Breast epithelium (tissue), 4 donors: Measurements from ENCODE around the gene AMBP. TPM values are rescaled to one million over a fixed set of nuclear protein-coding genes. Genes with fewer than 3 reads are reported as not detected.

Source experiments
- DNase-seq, 2 donors: peaks; one replicate each; pipeline ENCODE4 v3.0.0-alpha.2; 2019; ENCODE audit warnings: low spot score in 2 of 2
- H3K27ac ChIP-seq, 2 donors: fragments of 200-600 bp; sonication (generic) in 1 of 2; one replicate each; pipeline ENCODE4 v1.5.1; 2016 to 2019; ENCODE audit warnings: mild to moderate bottlenecking in 1 of 2
- H3K27me3 ChIP-seq, 2 donors: fragments of 200-600 bp; sonication (generic) in 1 of 2; one replicate each; pipeline versions ENCODE4 v1.5.1 to v1.6.0; 2017 to 2019; ENCODE audit warnings: control low read depth in 1 of 2, mild to moderate bottlenecking in 1 of 2
- H3K36me3 ChIP-seq: fragments of 200-600 bp; one replicate; pipeline ENCODE4 v1.5.1; 2019
- H3K4me1 ChIP-seq, 2 donors: fragments of 200-600 bp; sonication (generic); one replicate each; pipeline ENCODE4 v1.5.1; 2016 to 2019; ENCODE audit warnings: control low read depth in 1 of 2
- H3K4me3 ChIP-seq, 3 donors: fragments of 200-600 bp; sonication (generic); 1 replicate in 2 of 3; 2 replicates in 1 of 3; pipeline ENCODE4 v1.5.1; 2016 to 2019; ENCODE audit warnings: mild to moderate bottlenecking in 3 of 3, moderate library complexity in 2 of 3
- H3K9me3 ChIP-seq, 2 donors: fragments of 200-600 bp; sonication (generic) in 1 of 2; one replicate each; pipeline ENCODE4 v1.5.1; 2016 to 2019; ENCODE audit warnings: control low read depth in 1 of 2
- POLR2A ChIP-seq: fragments of 450-650 bp; IDR thresholded peaks from one replicate; pipeline ENCODE4 v1.6.1; 2016; ENCODE audit warnings: antibody characterized with exemption, mild to moderate bottlenecking, moderate library complexity
- POLR2AphosphoS5 ChIP-seq, 3 donors: sonication (generic); formaldehyde crosslinking; IDR thresholded peaks; one replicate each; pipeline ENCODE4 v1.6.1; 2017; ENCODE audit warnings: antibody characterized with exemption in 3 of 3
- intact Hi-C: fragments of 100-400 bp; cut with DNase I; formaldehyde crosslinking; loops from one replicate; pipeline ENCODE4 v1.15.1; 2023; ENCODE audit warnings: low total_unique reads
- total RNA-seq, 3 donors: library from RNA; depleted of rRNA; stranded (reverse); fragments of >200 nt; gene quantifications; one replicate each; pipeline ENCODE4 v1.1.0, GENCODE V29; 2016
- TF ChIP-seq, protein P1 (sequence below), 3 donors: fragments of 450-650 bp; IDR thresholded peaks; one replicate each; pipeline ENCODE4 v1.5.1; 2016 to 2017; ENCODE audit warnings: antibody characterized with exemption in 3 of 3, mild to moderate bottlenecking in 3 of 3, moderate library complexity in 3 of 3

The AMBP gene
- under 1 TPM in 1 of 3 donors, not detected in 2; 0.66 TPM for total RNA-seq

DNA sequence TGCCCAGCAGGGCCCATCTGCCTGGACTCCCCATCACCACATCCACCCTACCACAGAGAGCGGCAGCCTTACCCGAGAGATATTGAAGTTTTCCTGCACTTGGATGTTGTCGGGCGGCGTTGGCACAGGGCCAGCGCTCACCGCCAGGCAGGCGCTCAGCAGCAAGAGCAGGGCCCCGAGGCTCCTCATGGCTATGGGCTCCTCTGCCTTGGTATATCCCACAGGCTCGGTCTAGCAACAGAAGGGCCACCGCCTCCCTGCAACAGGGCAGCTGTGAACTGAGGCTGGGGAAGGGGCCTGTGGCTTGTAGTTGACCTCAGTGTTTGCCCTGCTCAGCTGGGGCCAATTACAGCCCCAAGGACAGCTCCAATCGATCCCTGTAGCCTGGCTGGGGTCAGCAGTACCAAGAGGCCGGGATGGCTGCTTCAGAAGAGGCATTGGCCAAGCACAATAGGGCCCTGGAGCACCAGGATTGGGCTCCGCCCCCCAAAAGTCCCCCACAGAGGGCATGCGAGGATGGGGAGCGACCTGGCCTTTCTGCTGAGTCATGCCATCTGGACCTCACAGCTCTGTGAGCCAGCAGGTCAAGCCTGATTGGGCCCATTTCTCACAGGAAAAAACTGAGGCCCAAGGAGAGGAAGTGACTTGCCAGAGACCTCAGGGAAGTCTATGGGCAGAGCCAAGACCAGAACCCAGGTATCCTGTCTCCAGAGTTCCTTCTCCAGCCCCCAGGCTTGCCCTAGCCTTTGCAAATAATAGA, at the start of gene AMBP:
Gene AMBP, minus strand, starts transcription at position 280 of the 760 bp plus-strand sequence. Its CDS starts 91 bp downstream, at position 189.
- no peak for DNase-seq
- intact Hi-C loops: no loop called here
- TF ChIP-seq POLR2AphosphoS5 (IDR thresholded peaks at IDR 0.05) (no peak), POLR2A (no peak)
- TF ChIP-seq, protein P1, sequence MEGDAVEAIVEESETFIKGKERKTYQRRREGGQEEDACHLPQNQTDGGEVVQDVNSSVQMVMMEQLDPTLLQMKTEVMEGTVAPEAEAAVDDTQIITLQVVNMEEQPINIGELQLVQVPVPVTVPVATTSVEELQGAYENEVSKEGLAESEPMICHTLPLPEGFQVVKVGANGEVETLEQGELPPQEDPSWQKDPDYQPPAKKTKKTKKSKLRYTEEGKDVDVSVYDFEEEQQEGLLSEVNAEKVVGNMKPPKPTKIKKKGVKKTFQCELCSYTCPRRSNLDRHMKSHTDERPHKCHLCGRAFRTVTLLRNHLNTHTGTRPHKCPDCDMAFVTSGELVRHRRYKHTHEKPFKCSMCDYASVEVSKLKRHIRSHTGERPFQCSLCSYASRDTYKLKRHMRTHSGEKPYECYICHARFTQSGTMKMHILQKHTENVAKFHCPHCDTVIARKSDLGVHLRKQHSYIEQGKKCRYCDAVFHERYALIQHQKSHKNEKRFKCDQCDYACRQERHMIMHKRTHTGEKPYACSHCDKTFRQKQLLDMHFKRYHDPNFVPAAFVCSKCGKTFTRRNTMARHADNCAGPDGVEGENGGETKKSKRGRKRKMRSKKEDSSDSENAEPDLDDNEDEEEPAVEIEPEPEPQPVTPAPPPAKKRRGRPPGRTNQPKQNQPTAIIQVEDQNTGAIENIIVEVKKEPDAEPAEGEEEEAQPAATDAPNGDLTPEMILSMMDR (IDR thresholded peaks at IDR 0.05): no peak

DNA sequence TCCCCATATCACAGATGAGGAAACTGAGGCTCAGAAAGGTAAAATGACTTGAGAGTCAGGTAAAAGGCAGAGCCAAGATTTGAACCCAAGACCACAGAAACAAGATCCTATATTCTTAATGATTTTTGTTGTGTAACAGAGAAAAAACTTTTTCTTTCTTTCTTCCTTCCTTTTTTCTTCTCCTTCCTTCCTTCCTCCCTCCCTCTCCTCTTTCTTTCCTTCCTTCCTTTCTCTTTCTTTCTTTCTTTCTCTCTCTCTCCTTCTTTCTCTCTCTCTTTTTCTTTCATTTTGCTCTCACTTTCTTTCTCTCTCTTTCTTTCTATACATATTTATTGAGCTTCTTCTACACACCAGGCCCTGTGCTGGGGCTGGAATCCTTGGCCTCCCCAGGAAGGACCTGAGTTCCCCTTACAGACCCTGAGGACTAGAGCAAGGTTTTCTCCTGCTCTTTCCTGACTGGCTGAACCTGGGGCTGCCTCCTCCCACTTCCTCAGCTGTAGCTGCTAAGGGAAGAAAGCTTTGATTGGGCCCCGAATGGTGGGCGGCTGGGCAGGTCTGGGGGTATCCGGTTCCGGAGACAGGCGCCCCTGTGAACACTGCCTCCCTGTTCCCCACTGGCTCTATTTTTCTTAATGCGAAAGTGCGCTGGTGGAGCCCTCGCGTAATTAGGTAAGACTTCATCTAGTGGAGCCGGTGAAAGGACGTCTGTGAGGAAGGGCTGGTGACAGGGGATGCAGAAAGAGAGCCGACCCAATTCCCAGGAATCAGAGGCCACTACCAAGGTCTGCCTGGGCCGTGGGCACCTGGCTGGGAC, 48.4 kb upstream of the AMBP start:
- Histone ChIP-seq H3K4me3 (no peak overlapping the region), H3K27me3 (no peaks in the 10 kb centered on the region), H3K4me1 (no peaks in the 10 kb centered on the region), H3K27ac (no peak overlapping the region), H3K36me3 (no peaks in the 10 kb centered on the region), H3K9me3 (peaks cover 0 to 4% of the 10 kb centered on the region in 2 donors)
- no peak for DNase-seq
- intact Hi-C loops: no loop called here
- TF ChIP-seq, protein P1 (IDR thresholded peaks at IDR 0.05): no peak
- no peak for TF ChIP-seq POLR2A
- TF ChIP-seq POLR2AphosphoS5 (IDR thresholded peaks at IDR 0.05): no peak

More for the DNA sequence above, at the start of gene AMBP:
- Histone ChIP-seq H3K27me3 (no peaks in the 10 kb centered on the region), H3K4me3 (no peak within 1 kb of the TSS), H3K27ac (no peak within 1 kb of the TSS), H3K9me3 (no peaks in the 10 kb centered on the region), H3K36me3 (no peaks in the 10 kb centered on the region), H3K4me1 (no peaks in the 10 kb centered on the region)

DNA sequence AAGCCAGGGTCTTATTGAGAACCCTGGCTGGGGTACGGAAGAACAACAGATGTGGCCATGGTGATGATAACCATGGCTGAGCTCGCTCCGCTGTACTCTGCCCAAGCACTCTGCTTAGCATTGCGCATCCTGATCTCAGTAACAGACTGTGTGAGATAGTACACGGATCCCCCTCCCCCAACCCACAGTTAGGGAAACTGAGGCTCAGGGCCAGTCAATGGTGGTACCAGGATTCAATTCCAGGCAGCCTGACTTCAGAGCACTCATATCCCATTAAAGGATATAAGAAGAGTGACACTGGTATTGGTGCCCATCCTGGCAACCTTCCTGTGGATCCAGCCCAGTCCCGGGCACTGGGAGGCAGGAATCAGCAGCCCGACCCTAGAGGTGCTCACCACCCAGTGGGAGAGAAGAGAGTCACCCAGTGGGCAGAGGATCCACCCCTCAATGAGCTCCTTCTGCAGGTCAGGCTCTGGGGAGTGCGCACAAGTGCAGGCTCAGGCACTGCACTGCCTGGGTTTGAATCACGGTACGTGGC, 47.4 kb upstream of the AMBP start:
- DNase-seq: no peak
- peaks cover 0 to 4% of the 10 kb centered on the region in 2 donors for H3K9me3 ChIP-seq

DNA sequence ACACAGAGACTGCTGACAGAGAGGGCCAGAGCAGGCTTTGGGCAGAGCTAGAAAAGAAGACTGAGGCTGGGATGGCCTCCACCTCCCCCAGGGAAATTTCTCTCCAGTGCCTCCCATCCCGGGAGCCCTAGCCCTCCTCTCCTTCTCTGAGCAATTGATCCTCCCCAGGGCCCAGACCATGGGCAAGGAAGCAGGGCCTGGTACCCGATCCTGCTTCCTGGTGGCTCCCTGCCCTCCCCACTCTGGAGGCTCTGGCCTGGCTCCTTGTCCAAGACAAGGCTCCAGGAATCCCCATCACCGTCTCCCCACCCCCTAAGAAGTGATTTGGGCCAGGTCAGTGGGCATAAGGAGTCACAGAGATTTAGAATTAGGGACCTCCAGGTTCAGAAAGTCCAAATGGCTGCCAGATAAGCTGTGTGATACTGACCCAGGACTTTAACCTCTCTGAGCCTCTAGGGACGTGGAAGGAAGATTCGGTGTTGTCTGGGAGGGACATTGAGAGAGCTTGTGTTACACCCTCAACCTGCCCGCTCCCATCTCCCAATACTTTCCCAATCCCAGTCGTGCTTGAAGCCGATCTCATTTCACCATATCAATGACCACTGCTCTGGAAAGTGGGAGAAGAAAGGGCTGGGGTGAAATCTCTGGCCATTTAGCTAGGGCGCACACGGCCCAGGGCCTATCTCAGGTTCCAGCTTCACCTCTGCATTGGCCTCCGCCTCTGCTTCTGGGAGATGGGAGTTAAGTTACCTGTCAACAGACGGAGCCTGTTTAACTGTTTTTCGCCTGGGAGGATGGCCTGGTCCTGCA, 46.8 kb upstream of the AMBP start:
- peaks cover 0 to 4% of the 10 kb centered on the region in 2 donors for H3K9me3 ChIP-seq
- no peak overlapping the region for H3K4me3 ChIP-seq
- TF ChIP-seq POLR2AphosphoS5 (IDR thresholded peaks at IDR 0.05): no peak
- no peak for TF ChIP-seq POLR2A
- TF ChIP-seq, protein P1 (IDR thresholded peaks at IDR 0.05): no peak
- no peak overlapping the region for H3K27ac ChIP-seq
- no peaks in the 10 kb centered on the region for H3K4me1 ChIP-seq
- intact Hi-C loops: no loop called here
- no peaks in the 10 kb centered on the region for H3K27me3 ChIP-seq
- no peaks in the 10 kb centered on the region for H3K36me3 ChIP-seq
- DNase-seq: no peak

More for the DNA sequence above, 47.4 kb upstream of the AMBP start:
- no peaks in the 10 kb centered on the region for H3K4me1 ChIP-seq
- intact Hi-C loops: no loop called here
- no peaks in the 10 kb centered on the region for H3K36me3 ChIP-seq
- no peaks in the 10 kb centered on the region for H3K27me3 ChIP-seq
- H3K4me3 ChIP-seq: no peak overlapping the region
- no peak overlapping the region for H3K27ac ChIP-seq
- TF ChIP-seq POLR2A: no peak

DNA sequence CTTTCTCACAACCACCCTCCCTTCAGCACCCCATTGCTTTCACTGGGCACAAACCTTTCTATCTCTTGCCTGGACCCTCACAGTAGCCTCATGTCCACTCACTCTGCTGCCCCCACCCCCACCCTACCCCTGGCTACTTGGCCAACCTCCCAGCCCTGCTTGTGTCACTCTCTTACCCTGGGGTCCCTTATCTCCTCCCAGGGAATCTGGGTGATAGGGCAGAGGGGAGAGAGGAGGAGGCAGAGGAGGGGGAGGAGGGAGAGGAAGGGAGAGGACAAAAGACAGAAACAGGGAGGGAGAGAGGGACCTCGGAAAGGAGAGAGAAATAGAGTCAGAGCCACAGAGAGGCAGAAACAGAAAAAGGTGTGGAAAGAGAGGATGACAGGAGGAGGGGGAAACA, 46.0 kb upstream of the AMBP start:
- DNase-seq: no peak
- Histone ChIP-seq H3K4me1 (no peaks in the 10 kb centered on the region), H3K9me3 (peaks cover 0 to 4% of the 10 kb centered on the region in 2 donors), H3K36me3 (no peaks in the 10 kb centered on the region), H3K27ac (no peak overlapping the region), H3K27me3 (no peaks in the 10 kb centered on the region), H3K4me3 (no peak overlapping the region)
- intact Hi-C loops: no loop called here
- TF ChIP-seq, protein P1 (IDR thresholded peaks at IDR 0.05): no peak
- TF ChIP-seq POLR2AphosphoS5 (IDR thresholded peaks at IDR 0.05): no peak
- no peak for TF ChIP-seq POLR2A
